CD4-positive, alpha-beta T cell (primary cell): Measurements from ENCODE around the gene SNN. TPM values are rescaled to one million over a fixed set of nuclear protein-coding genes. Genes with fewer than 3 reads are reported as not detected.
A peak's percentile ranks its signal among the peaks of the same experiment; 100 is the strongest.

Experiments
- ATAC-seq: fragments of 200-7000 bp; cut with Tn5 transposase; one replicate; pipeline ENCODE4 v1.10.0; 2022; ENCODE audit warnings: mild to moderate bottlenecking; ENCODE audit not compliant: poor library complexity
- CTCF ChIA-PET: fragments of 350-600 bp; sonication (Branson Sonifier 250); formaldehyde crosslinking; loops from one replicate; lab custom pipeline; 2021; ENCODE audit warnings: antibody characterized with exemption, inconsistent platforms; lab: Charles Lee
- POLR2A ChIA-PET: fragments of 350-600 bp; sonication (Branson Sonifier 250); formaldehyde crosslinking; loops from one replicate; lab custom pipeline; 2021; ENCODE audit warnings: antibody characterized with exemption, inconsistent platforms; lab: Charles Lee
- DNase-seq, 14 experiments: peaks; one replicate each; pipeline ENCODE4 v3.0.0-alpha.2; 2013 to 2020; ENCODE audit warnings: mixed read lengths in 2 of 14
- H3K27ac ChIP-seq, 2 donors: one replicate each; pipeline versions ENCODE4 v1.5.1 to v1.7.0; 2013; ENCODE audit warnings: low read length in 2 of 2, low read depth in 1 of 2, mild to moderate bottlenecking in 1 of 2
- H3K27me3 ChIP-seq, 2 experiments: 1 replicate in 1 of 2; 2 replicates in 1 of 2; pipeline versions ENCODE4 v1.6.1 to v1.7.0; 2013; ENCODE audit warnings: low read length in 2 of 2, control low read depth in 1 of 2, mild to moderate bottlenecking in 1 of 2, moderate library complexity in 1 of 2; ENCODE audit not compliant: insufficient read depth in 2 of 2, control insufficient read depth in 1 of 2
- H3K36me3 ChIP-seq: one replicate; pipeline ENCODE4 v1.6.1; 2013; ENCODE audit warnings: low read length, control low read depth; ENCODE audit not compliant: insufficient read depth
- H3K4me1 ChIP-seq: one replicate; pipeline ENCODE4 v1.6.1; 2013; ENCODE audit warnings: low read length, control low read depth; ENCODE audit not compliant: insufficient read depth
- H3K4me3 ChIP-seq: one replicate; pipeline ENCODE4 v1.5.1; 2013; ENCODE audit warnings: mild to moderate bottlenecking, low read length, moderate library complexity
- H3K9me3 ChIP-seq, 2 experiments: 1 replicate in 1 of 2; 2 replicates in 1 of 2; pipeline versions ENCODE4 v1.6.1 to v1.7.0; 2013; ENCODE audit warnings: low read length in 2 of 2, mild to moderate bottlenecking in 2 of 2, control low read depth in 1 of 2, moderate library complexity in 1 of 2; ENCODE audit not compliant: control insufficient read depth in 1 of 2, insufficient read depth in 1 of 2
- H3K27ac Mint-ChIP-seq: one replicate; pipeline ENCODE4 v1.8.0; 2020; ENCODE audit warnings: mixed read lengths
- H3K27me3 Mint-ChIP-seq: one replicate; pipeline ENCODE4 v1.8.0; 2021; ENCODE audit warnings: mixed read lengths
- H3K36me3 Mint-ChIP-seq: one replicate; pipeline ENCODE4 v1.8.0; 2021; ENCODE audit warnings: low read depth, mixed read lengths
- H3K4me1 Mint-ChIP-seq: one replicate; pipeline ENCODE4 v1.8.0; 2021; ENCODE audit warnings: low read depth, mixed read lengths
- H3K4me3 Mint-ChIP-seq: one replicate; pipeline ENCODE4 v1.8.0; 2020; ENCODE audit warnings: mild to moderate bottlenecking, mixed read lengths
- H3K9me3 Mint-ChIP-seq: one replicate; pipeline ENCODE4 v1.8.0; 2020; ENCODE audit warnings: mixed read lengths
- intact Hi-C, 2 experiments: fragments of 100-400 bp; cut with DNase I in 1 of 2; cut with micrococcal nuclease in 1 of 2; formaldehyde crosslinking; loops; one replicate each; pipeline versions ENCODE4 v1.15.1 to v1.9.0; 2023 to 2025; cut with DNase I, micrococcal nuclease
- total RNA-seq, 174 experiments: library from RNA in 2 of 174; stranded (reverse) in 2 of 174; gene quantifications; one replicate each; pipeline ENCODE4 v1.2.3 and lab custom pipeline; 2021 to 2026
- TF ChIP-seq, protein P1 (sequence below): fragments of 200-600 bp; IDR thresholded peaks from one replicate; pipeline ENCODE4 v1.8.0; 2022; ENCODE audit warnings: antibody characterized with exemption, mild to moderate bottlenecking

SNN gene
- total RNA-seq, 2 experiments from 2014 or later, result 76.3 to 79.7 TPM

DNA sequence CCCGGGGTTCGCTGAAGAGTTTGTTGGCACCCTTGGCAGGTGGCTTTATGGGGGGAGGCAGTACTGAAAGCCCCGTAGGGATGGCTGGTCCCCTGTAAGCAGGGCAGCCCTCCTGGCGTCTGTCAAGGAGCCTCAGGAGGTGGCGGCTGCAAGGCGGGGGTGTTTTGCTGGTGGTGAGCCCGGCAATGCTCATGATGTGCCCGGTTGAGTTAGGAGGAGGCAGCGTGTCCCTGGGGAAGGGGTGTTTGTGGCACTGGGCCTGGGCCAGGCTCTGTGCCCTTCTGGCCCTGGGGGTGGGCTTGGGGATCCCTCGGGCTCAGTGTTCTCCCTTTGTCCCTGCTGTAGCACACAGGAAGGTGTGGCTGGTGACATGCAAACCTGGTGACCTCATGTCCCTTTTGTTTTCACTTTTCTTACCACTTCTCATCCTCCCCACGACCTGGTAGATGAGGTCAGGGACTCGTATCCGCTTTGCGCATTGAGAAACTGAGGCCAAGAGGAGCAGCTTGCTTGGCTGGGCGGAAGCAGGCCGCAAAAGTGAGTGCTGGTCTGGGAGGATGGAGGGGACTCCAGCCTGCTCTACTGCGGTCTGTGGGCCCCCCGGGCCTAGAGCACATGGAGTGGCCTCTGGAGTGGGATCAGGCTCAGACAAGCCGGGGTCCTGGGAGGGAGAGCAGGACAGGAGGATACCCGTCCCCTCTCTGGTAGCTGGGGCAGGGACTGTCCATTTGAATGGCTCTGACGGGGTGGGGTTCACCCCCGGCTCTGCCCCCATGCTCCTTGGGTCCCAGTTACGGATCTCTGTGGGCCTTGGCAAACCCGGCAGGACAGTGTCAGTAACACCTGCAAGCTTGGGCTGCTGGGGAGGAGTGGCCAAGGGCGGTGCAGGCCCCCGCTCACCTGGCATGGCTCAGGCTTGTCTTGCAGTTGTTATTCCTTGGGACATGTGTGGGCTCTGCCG lies 2.2 kb downstream of the SNN start:
- intact Hi-C loops, result no loop called here
- H3K27ac Mint-ChIP-seq, result peak overlapping the region; percentile 94
- POLR2A ChIA-PET, result interaction anchor here (0.5 to 1.4 kb wide), 3 partner anchors 18 to 83 kb away, joined by 3 to 8 read pairs (median 4); partner anchors contain the start of gene LITAF
- TF ChIP-seq, protein P1, sequence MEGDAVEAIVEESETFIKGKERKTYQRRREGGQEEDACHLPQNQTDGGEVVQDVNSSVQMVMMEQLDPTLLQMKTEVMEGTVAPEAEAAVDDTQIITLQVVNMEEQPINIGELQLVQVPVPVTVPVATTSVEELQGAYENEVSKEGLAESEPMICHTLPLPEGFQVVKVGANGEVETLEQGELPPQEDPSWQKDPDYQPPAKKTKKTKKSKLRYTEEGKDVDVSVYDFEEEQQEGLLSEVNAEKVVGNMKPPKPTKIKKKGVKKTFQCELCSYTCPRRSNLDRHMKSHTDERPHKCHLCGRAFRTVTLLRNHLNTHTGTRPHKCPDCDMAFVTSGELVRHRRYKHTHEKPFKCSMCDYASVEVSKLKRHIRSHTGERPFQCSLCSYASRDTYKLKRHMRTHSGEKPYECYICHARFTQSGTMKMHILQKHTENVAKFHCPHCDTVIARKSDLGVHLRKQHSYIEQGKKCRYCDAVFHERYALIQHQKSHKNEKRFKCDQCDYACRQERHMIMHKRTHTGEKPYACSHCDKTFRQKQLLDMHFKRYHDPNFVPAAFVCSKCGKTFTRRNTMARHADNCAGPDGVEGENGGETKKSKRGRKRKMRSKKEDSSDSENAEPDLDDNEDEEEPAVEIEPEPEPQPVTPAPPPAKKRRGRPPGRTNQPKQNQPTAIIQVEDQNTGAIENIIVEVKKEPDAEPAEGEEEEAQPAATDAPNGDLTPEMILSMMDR, result no peak
- no peaks in the 10 kb centered on the region for H3K27me3 Mint-ChIP-seq
- CTCF ChIA-PET, result interaction anchor here (1.3 kb wide), 1 partner anchor 138 kb away, joined by 6 read pairs; no protein-coding TSS in a partner anchor
- H3K9me3 Mint-ChIP-seq, result no peaks in the 10 kb centered on the region
- peaks cover 32% of the 10 kb centered on the region for H3K36me3 Mint-ChIP-seq
- peaks cover 6% of the 10 kb centered on the region for H3K36me3 ChIP-seq
- peak overlapping the region; percentile 97 for H3K4me3 Mint-ChIP-seq
- H3K9me3 ChIP-seq, result no peaks in the 10 kb centered on the region
- peak; percentile 14 for ATAC-seq
- H3K27me3 ChIP-seq, result no peaks in the 10 kb centered on the region
- DNase-seq, result peak in 6 of 14 experiments; percentile 30 to 81 (median 50)
- H3K4me3 ChIP-seq, result peak overlapping the region; percentile 59
- peaks cover 78% of the 10 kb centered on the region for H3K4me1 Mint-ChIP-seq
- H3K27ac ChIP-seq, result peak overlapping the region; percentile 57
- peaks cover 85% of the 10 kb centered on the region for H3K4me1 ChIP-seq

DNA sequence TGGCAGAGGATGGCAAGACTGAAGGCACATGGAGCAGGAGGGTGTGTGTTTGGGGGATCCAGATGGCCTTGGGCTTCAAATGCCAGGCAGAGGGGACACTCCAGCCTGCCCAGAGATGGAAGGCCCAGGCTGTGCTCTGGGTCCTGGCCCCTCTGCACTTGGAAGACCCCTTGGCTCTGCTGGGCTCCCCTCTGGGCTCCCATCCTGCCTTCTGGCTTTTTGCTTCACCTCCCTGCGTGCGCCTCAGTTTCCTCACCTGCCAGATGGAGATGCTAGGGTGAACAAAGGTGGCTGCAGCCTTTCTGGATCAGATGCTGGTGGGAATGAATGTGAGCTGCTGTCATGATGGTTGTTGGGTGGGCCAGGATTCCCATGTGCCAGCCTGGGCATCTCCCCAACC lies 3.0 kb downstream of the SNN start:
- peaks cover 83% of the 10 kb centered on the region for H3K4me1 ChIP-seq
- no peak overlapping the region for H3K4me3 ChIP-seq
- Mint-ChIP-seq H3K27ac (peak overlapping the region; percentile 94), H3K4me1 (peaks cover 75% of the 10 kb centered on the region), H3K4me3 (peak overlapping the region; percentile 97), H3K27me3 (no peaks in the 10 kb centered on the region), H3K9me3 (no peaks in the 10 kb centered on the region), H3K36me3 (peaks cover 40% of the 10 kb centered on the region)
- H3K9me3 ChIP-seq, result no peaks in the 10 kb centered on the region
- no peaks in the 10 kb centered on the region for H3K27me3 ChIP-seq
- peak overlapping the region in 1 of 2 donors; percentile 35 for H3K27ac ChIP-seq
- DNase-seq (no peak), ATAC-seq (no peak)
- TF ChIP-seq, protein P1, result no peak
- peaks cover 8% of the 10 kb centered on the region for H3K36me3 ChIP-seq
- POLR2A ChIA-PET, result no interaction called here
- intact Hi-C loops, result no loop called here
- CTCF ChIA-PET, result no interaction called here

DNA sequence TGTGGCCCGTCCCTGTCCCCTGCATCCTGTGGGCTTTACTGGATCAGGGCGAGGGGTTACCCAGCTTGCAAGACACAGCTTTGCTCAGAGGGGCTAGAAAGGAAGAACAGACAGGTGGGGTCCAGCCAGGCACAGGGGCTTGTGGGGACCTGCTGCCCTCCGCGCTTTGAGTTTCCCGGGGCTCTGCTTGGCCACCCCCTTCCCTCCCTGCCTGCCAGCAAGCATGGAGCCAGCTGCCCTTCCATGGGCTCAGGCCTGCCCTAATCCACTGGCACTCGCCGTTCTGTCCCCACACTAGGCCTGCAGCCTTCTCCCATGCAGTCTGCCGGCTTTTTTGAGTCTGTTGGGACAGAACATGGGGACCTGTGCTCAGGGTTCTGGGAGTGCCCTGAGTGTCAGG lies 3.4 kb downstream of the SNN start:
- no peaks in the 10 kb centered on the region for H3K9me3 ChIP-seq
- intact Hi-C loops, result loop anchor here in 1 of 2 experiments (2.0 kb wide), 1 partner anchor 21 kb away; no protein-coding TSS in a partner anchor
- Mint-ChIP-seq H3K4me1 (peaks cover 74% of the 10 kb centered on the region), H3K27ac (peak overlapping the region; percentile 94), H3K36me3 (peaks cover 44% of the 10 kb centered on the region), H3K4me3 (peak overlapping the region; percentile 85), H3K27me3 (no peaks in the 10 kb centered on the region), H3K9me3 (no peaks in the 10 kb centered on the region)
- H3K4me1 ChIP-seq, result peaks cover 84% of the 10 kb centered on the region
- peak overlapping the region in 1 of 2 donors; percentile 35 for H3K27ac ChIP-seq
- no peak for ATAC-seq
- peaks cover 12% of the 10 kb centered on the region for H3K36me3 ChIP-seq
- DNase-seq, result no peak
- no peak overlapping the region for H3K4me3 ChIP-seq
- CTCF ChIA-PET, result no interaction called here
- TF ChIP-seq, protein P1, result no peak
- no peaks in the 10 kb centered on the region for H3K27me3 ChIP-seq
- POLR2A ChIA-PET, result no interaction called here
